ENCODE measurements around the gene CHKB. TPM values are rescaled to one million over a fixed set of nuclear protein-coding genes. Genes with fewer than 3 reads are reported as not detected.

Gene CHKB
- total and polyA plus RNA-seq, 7 donors: 11.5 to 25.2 (median 13.6) TPM

DNA sequence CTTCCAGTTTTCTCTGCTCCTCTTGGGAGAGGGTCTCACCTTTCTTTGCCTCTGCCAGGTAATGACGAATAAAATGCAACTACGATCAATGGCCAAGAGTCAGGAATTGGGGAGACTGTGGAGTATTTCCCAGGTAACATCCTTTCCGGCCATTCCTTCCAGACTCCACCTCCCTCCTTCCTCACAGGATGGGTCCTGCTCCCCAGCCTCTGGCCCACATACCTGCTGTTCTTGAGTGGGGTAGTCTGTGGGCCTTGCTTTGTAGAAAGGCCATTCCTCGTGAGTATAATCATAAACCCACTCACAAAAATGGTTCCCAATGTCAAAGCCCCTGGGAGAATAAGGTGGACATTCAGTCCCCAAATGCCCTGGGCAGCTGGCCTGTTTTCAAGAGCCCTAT lies 2.9 kb downstream of the CHKB start:
- peak overlapping the region; percentile 89 for H3K27ac ChIP-seq
- H3K4me3 ChIP-seq: no peak overlapping the region
- H3K36me3 ChIP-seq (ENCODE audit: insufficient read depth in 1 of 2, low read depth in 1 of 2): peaks cover 0 to 32% of the 10 kb centered on the region in 2 donors
- H3K4me1 ChIP-seq: peaks cover 37% of the 10 kb centered on the region
- TF ChIP-seq, protein P1, sequence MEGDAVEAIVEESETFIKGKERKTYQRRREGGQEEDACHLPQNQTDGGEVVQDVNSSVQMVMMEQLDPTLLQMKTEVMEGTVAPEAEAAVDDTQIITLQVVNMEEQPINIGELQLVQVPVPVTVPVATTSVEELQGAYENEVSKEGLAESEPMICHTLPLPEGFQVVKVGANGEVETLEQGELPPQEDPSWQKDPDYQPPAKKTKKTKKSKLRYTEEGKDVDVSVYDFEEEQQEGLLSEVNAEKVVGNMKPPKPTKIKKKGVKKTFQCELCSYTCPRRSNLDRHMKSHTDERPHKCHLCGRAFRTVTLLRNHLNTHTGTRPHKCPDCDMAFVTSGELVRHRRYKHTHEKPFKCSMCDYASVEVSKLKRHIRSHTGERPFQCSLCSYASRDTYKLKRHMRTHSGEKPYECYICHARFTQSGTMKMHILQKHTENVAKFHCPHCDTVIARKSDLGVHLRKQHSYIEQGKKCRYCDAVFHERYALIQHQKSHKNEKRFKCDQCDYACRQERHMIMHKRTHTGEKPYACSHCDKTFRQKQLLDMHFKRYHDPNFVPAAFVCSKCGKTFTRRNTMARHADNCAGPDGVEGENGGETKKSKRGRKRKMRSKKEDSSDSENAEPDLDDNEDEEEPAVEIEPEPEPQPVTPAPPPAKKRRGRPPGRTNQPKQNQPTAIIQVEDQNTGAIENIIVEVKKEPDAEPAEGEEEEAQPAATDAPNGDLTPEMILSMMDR (IDR thresholded peaks at IDR 0.05): no peak
- no peak for DNase-seq
- 91 to 98% (median 96%) methylated on average over 4 of the region's 4 CpGs for WGBS, 3 donors
- H3K27me3 ChIP-seq (ENCODE audit: insufficient read depth in 3 of 3, low read length in 2 of 3): no peaks in the 10 kb centered on the region
- H3K9me3 ChIP-seq: no peaks in the 10 kb centered on the region
- ATAC-seq: no peak
- intact Hi-C loops (cut with DNase I): loop anchor here (5.0 kb wide), 2 partner anchors 43 to 72 kb away; partner anchors contain the start of genes LMF2 (in 2 of the 2) and NCAPH2 (in 2 of the 2)

DNA sequence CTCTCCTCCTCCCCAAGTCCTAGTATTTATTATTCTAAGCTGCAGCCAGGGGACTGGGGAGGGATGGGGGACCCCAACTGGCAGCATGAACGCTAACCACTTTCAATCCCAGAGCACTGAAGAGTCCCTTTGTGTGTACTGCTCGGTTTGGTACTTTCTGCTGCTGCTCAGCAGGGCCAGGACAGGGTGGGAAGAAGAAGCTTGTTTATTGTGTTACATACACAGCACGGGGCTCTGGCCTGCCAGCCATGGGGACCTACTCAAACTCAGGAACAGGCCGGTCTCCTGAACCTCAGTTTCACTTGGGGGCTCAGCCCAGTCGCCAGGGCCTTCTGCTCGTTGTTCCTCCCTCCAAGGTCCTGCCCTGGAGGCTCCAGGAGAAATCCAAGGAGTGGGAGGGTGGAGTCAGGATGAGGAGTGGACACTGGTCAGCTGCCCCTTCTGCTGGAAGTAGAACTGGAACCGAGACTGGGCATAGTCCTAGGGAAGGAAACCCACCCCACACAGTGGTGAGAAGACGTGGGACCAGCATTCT lies 3.8 kb downstream of the CHKB start:
- Histone ChIP-seq H3K36me3 (ENCODE audit: insufficient read depth in 1 of 2, low read depth in 1 of 2) (peaks cover 0 to 42% of the 10 kb centered on the region in 2 donors), H3K9me3 (no peaks in the 10 kb centered on the region), H3K4me3 (peak overlapping the region; percentile 72), H3K27me3 (ENCODE audit: insufficient read depth in 3 of 3, low read length in 2 of 3) (no peaks in the 10 kb centered on the region), H3K4me1 (peaks cover 36% of the 10 kb centered on the region), H3K27ac (peak overlapping the region; percentile 89)
- DNase-seq (no peak), ATAC-seq (no peak)
- 49 to 54% (median 50%) methylated on average over 8 of the region's 8 CpGs for WGBS, 3 donors
- TF ChIP-seq, protein P1 (IDR thresholded peaks at IDR 0.05): no peak
- intact Hi-C loops (cut with DNase I): loop anchor here (5.0 kb wide), 2 partner anchors 43 to 72 kb away; partner anchors contain the start of genes LMF2 (in 2 of the 2) and NCAPH2 (in 2 of the 2)

DNA sequence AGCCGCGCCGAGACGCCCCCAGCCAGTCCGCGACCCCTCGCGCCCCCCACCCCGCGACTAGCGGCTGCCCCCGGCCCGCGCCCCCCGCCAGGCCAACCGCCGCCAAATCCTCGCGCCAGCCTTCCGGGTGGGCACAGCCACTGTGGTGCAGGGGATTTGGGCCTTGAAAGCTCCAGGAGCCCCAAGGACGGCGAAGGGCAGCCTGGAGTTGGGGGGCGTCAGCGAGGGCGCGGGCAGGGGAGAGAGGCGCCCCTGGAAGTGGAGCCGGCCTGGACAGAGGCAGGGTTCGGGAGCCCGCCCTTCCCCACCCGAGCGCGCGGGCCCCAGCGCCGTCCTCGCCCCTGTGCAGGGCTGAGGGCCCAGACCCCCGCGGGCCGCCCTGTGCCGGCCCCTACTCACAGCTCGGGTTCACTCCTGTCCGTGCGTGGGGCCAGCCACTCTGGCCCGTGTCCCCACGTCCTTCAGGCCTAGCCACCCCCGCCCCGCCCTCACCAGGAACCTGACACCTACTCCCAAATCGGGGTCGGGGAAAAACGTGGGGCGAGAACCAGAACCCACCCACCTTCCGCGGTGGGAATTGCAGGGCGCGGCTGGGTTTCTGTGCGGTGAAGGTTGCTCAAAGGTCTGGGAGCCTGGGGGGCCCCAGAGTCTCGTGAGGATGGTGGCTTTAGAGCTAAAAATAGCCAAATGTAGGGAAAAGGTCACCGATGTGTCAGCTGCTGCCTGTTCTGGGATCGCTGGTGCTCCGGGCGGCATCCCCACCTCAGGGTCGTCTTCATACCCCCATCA lies 4.5 kb downstream of the CHKB start, which contains the start of gene CPT1B:
TSS of gene CPT1B (minus strand) at position 441 of the 789 bp plus-strand sequence. CDS start 512 bp downstream, outside the sequence.
- intact Hi-C loops (cut with DNase I): loop anchor here (5.0 kb wide), 2 partner anchors 44 to 71 kb away; partner anchors contain the start of genes LMF2 (in 2 of the 2) and NCAPH2 (in 2 of the 2)

DNA sequence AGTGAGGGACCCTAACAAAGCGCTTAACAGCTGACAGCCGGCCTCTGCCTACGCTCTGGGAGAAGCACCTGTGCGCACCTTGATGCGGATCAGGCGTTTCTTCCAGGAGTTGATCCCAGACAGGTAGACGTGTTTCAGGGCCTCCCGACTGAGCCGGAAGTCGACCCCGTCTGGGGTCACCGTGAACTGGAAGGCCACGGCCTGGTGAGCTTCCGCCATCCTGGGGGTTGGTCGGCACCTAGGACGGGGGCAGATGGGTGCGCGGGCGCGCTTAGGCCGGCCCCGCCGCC lies 5.0 kb downstream of the CHKB start:
- Histone ChIP-seq H3K27ac (peak overlapping the region; percentile 89), H3K36me3 (ENCODE audit: insufficient read depth in 1 of 2, low read depth in 1 of 2) (peaks cover 0 to 54% of the 10 kb centered on the region in 2 donors), H3K27me3 (ENCODE audit: insufficient read depth in 3 of 3, low read length in 2 of 3) (no peaks in the 10 kb centered on the region), H3K9me3 (no peaks in the 10 kb centered on the region), H3K4me3 (peak overlapping the region; percentile 72), H3K4me1 (peaks cover 30% of the 10 kb centered on the region)
- intact Hi-C loops (cut with DNase I): loop anchor here (5.0 kb wide), 2 partner anchors 45 to 70 kb away; partner anchors contain the start of genes LMF2 (in 2 of the 2) and NCAPH2 (in 2 of the 2)
- ATAC-seq (no peak), DNase-seq (no peak)
- TF ChIP-seq, protein P1 (IDR thresholded peaks at IDR 0.05): no peak
- 31 to 35% (median 35%) methylated on average over 19 to 23 of the region's 23 CpGs for WGBS, 3 donors

More for the DNA sequence above, 4.5 kb downstream of the CHKB start, which contains the start of gene CPT1B:
- H3K4me3 ChIP-seq: peak within 1 kb of the TSS; percentile 72
- DNase-seq (peak; percentile 57 to 85), ATAC-seq (peak; percentile 14 to 62 (median 41))
- peaks cover 30% of the 10 kb centered on the region for H3K4me1 ChIP-seq
- H3K36me3 ChIP-seq (ENCODE audit: insufficient read depth in 1 of 2, low read depth in 1 of 2): peaks cover 0 to 48% of the 10 kb centered on the region in 2 donors
- H3K9me3 ChIP-seq: no peaks in the 10 kb centered on the region
- TF ChIP-seq, protein P1 (IDR thresholded peaks at IDR 0.05): no peak
- H3K27me3 ChIP-seq (ENCODE audit: insufficient read depth in 3 of 3, low read length in 2 of 3): no peaks in the 10 kb centered on the region
- WGBS, 3 donors: 7 to 15% (median 13%) methylated on average over 39 to 63 of the region's 63 CpGs
- H3K27ac ChIP-seq: peak within 1 kb of the TSS; percentile 89
